Raji (cell line): Measurements from ENCODE around the gene FBXO11.

Experiments used
- POLR2A ChIP-seq: IDR thresholded peaks from 2 replicates; pipeline ENCODE4 v1.6.1; 2011; ENCODE audit warnings: low read depth, low read length, control low read depth; ENCODE audit not compliant: insufficient read depth

FBXO11 gene

GRCh38 chr2:47903781-47904490 lies 2.4 kb downstream of the FBXO11 start:
- TF ChIP-seq POLR2A, result no peak

DNA sequence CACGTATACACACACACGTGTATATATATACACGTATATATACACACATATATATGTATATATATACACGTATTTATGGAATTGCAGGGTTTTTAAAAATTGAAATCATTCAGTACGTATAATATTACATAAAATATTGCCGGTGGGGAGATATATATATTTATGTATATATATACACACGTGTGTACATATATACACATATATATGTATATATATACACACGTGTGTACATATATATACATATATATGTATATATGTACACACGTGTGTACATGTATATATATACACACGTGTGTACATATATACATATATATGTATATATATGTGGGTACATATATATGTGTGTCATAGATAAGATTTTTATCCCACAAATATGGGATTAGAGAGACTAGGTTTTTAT lies 5.4 kb downstream of the FBXO11 start:
- TF ChIP-seq POLR2A, result no peak

DNA sequence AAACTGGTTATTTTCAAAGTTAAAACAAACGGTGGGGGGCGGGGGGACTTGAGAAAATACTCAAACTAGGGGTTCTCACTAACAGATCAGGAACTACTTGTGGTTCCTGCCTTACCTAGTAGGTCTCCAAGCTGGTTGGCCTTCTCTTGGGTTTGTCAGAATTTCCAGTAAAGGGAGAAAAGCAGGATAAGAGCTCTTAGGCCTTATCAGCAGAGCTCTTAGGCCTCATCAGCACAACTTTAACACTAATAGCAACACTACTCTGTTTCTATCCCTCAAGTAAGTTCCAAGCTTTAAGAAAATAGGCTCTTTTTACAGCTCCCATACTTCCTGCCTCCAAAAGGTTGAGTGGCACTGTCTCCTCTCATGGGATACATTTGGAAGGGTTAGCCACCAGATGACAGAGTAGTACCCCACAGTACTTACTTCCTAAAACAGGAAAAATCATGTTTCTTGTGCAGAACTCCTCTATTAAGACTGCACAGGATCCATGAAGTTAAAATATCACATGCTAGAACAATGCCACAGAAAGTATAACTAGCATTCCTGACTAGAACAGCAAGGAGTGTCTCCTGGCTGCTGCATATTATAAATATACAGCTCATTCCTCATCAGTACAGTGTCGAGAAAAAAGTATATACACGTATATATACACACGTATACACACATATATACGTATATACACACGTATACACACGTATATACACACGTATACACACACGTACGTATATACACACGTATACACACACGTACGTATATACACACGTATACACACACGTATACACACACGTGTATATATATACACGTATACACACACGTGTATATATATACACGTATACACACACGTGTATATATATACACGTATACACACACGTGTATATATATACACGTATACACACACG lies 6.1 kb downstream of the FBXO11 start:
- TF ChIP-seq POLR2A, result no peak

GRCh38 chr2:47897883-47898731 lies 8.2 kb downstream of the FBXO11 start:
- no peak for TF ChIP-seq POLR2A

DNA sequence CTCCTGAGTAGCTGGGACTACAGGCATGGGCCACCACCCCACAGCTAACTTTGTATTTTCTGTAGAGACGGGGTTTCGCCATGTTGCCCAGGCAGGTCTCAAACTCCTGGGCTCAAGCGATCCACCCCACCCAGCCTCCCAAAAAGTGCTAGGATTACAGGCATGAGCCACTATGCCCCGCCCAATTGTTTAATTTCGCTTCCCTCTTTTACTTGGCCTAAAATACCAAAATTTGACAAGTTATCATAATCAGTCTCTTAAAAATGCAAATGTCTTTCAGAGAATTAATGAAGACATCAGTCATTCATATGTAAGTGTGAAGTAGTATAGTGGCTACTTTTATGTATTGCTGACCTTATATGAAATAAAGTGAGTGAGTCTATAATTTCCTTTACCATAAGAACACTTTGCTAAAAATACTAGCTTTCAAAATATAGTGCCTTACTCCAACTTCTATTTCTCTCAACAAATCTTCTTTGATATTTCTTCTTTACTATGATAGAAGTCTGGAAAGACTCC lies 9.8 kb downstream of the FBXO11 start:
- no peak for TF ChIP-seq POLR2A

- TF ChIP-seq POLR2A, result no peak
These were observed 12.5 kb downstream of the FBXO11 start for GRCh38 chr2:47893771-47894170.

GRCh38 chr2:47892338-47892730 lies 14.0 kb downstream of the FBXO11 start:
- TF ChIP-seq POLR2A, result no peak

- TF ChIP-seq POLR2A, result no peak
These were observed 14.6 kb downstream of the FBXO11 start for GRCh38 chr2:47891369-47892337.

DNA sequence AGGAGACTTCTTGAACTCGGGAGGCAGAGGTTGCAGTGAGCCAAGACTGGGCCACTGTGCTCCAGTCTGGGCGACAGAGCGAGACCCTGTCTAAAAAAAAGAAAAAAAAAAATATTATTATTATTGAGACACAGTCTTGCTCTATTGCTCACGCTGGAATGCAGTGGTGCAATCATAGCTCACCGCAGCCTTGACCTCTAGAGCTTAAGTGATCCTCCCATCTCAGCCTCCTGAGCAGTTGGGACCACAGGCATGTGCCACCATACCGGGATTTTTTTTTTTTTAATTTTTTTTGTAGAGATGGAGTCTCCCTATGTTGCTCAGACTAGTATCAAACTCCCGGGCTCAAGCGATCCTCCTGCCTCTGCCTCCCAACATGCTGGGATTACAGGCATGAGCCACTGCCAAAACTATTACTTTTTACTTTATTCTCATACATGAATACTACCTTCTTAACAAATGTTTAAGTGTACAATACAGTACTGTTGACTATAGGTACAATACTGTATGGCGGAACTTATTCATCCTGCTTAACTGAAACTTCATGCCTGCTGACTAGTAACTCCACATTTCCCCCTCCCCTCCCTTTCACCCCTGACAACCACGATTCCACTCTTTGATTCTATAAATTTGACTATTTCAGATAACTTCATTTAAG lies 15.5 kb downstream of the FBXO11 start:
- no peak for TF ChIP-seq POLR2A

GRCh38 chr2:47888581-47889280 lies 17.6 kb downstream of the FBXO11 start:
- no peak for TF ChIP-seq POLR2A

DNA sequence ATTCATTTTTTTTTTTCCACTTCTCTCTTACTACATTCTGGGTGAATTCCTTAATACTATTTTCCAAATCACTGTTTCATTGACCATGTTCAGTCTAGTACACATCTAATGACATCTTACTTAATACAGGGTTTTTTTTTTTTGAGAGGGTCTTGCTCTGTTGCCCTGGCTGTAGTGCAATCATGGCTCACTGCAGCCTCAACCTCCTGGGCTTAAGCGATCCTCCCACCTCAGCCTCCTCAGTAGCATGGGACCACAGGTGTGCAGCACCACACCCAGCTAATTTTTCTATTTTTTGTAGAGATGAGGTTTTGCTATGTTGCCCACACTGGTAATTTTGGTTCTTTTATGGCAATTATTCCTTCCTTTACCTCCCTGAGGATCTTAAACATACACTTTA lies 29.4 kb downstream of the FBXO11 start:
- no peak for TF ChIP-seq POLR2A

GRCh38 chr2:47872941-47873340 lies 33.4 kb downstream of the FBXO11 start:
- no peak for TF ChIP-seq POLR2A
